ENCODE data around the gene DRAXIN. TPM values are rescaled to one million over a fixed set of nuclear protein-coding genes. Genes with fewer than 3 reads are reported as not detected.

Gene DRAXIN
- total and polyA plus RNA-seq, 2 donors (not counting 3 experiments of a cell fraction or from before 2014, with no cell fraction given): 0.44 to 3.2 TPM

DNA sequence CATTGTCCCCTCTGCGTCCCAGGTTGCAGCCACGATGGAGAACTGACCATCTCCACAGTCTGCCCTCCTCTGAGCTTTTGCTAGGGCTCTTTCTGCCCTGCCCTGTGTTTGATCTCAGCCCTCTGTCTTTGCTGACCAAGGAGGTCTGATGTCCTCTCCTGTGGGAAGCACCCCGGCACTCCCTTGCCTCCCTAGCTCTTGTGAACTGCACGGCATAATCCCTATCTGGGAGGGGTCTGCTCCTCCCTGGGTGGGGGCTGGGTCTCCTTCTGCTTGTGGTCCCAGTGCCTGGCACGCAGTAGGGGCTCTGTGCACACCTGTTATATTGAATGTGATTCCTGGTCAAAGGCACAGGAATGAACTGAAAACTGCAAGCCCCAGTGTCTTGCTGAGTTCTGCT, 2.4 kb downstream of the DRAXIN start:
- Histone ChIP-seq H3K9me1 (replicated peaks; ENCODE audit: control insufficient read depth, extremely low read depth, insufficient read depth, low read length) (no peaks in the 10 kb centered on the region), H4K20me1 (replicated peaks; ENCODE audit: control insufficient read depth, extremely low read depth, insufficient read depth, low read length) (no peaks in the 10 kb centered on the region), H3K9ac (replicated peaks; ENCODE audit: extremely low read depth, insufficient read depth, low read length) (no peak overlapping the region), H3K79me2 (ENCODE audit: control insufficient read depth, insufficient read depth, low read length) (no peaks in the 10 kb centered on the region), H3K9me3 (replicated peaks; ENCODE audit: control insufficient read depth, insufficient read depth, low read length) (no peaks in the 10 kb centered on the region), H2AFZ (ENCODE audit: low read depth, low read length) (no peak overlapping the region), H3K36me3 (ENCODE audit: control insufficient read depth in 2 of 2, extremely low read depth in 1 of 2, insufficient read depth in 2 of 2, low read length in 2 of 2) (no peaks in the 10 kb centered on the region), H3K27ac (ENCODE audit: insufficient read depth, low read depth, low read length) (no peak overlapping the region), H3K4me2 (ENCODE audit: insufficient read depth, low read length) (no peak overlapping the region), H3K4me3 (replicated peaks in 1 of 3; ENCODE audit: insufficient read depth in 1 of 3, low read depth in 1 of 3, low read length in 3 of 3) (no peak overlapping the region), H3K27me3 (ENCODE audit: control insufficient read depth in 2 of 2, insufficient read depth in 2 of 2, low read length in 2 of 2) (peaks cover 25 to 33% of the 10 kb centered on the region in 2 experiments), H3K4me1 (ENCODE audit: control insufficient read depth, extremely low read depth, insufficient read depth, low read length) (peaks cover 19% of the 10 kb centered on the region)
- ChIA-PET CTCF (interaction anchor here (1.4 to 3.7 kb wide), 6 partner anchors 12 to 44 kb away, joined by 3 to 24 read pairs (median 10); partner anchors contain the start of gene FBXO6), POLR2A (interaction anchor here (0.5 kb wide), 1 partner anchor 174 kb away, joined by 4 read pairs; no protein-coding TSS in a partner anchor)
- no TSS peak for BruUV-seq (replicated peaks)
- dilution Hi-C loops (cut with MboI; ENCODE audit: extremely low pct_ligation_motif_present, low sequenced_read_pairs) (no loop called here), intact Hi-C loops (cut with micrococcal nuclease) (loop anchor here (1.0 kb wide), 3 partner anchors 13 to 44 kb away; partner anchors contain the start of genes FBXO6 and MAD2L2)
- DNase-seq (ENCODE audit: low read depth, low spot score): no peak
- no peak for TF ChIP-seq POLR2A (IDR thresholded peaks at IDR 0.05; ENCODE audit: low read depth, low read length)
- TF ChIP-seq MYC (IDR thresholded peaks at IDR 0.05; ENCODE audit: low read depth, low read length): no peak
- no peak for TF ChIP-seq FOS (IDR thresholded peaks at IDR 0.05; ENCODE audit: borderline replicate concordance, insufficient read depth, low read length)
- no peak for TF ChIP-seq EZH2 (IDR thresholded peaks at IDR 0.05; ENCODE audit: borderline replicate concordance, low read depth, low read length, severe bottlenecking)
- TF ChIP-seq, protein P1, sequence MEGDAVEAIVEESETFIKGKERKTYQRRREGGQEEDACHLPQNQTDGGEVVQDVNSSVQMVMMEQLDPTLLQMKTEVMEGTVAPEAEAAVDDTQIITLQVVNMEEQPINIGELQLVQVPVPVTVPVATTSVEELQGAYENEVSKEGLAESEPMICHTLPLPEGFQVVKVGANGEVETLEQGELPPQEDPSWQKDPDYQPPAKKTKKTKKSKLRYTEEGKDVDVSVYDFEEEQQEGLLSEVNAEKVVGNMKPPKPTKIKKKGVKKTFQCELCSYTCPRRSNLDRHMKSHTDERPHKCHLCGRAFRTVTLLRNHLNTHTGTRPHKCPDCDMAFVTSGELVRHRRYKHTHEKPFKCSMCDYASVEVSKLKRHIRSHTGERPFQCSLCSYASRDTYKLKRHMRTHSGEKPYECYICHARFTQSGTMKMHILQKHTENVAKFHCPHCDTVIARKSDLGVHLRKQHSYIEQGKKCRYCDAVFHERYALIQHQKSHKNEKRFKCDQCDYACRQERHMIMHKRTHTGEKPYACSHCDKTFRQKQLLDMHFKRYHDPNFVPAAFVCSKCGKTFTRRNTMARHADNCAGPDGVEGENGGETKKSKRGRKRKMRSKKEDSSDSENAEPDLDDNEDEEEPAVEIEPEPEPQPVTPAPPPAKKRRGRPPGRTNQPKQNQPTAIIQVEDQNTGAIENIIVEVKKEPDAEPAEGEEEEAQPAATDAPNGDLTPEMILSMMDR (IDR thresholded peaks at IDR 0.05; ENCODE audit: extremely low read depth in 1 of 2, insufficient read depth in 1 of 2, low read depth in 1 of 2, low read length in 2 of 2): no peak
- no peak for TF ChIP-seq JUN (IDR thresholded peaks at IDR 0.05; ENCODE audit: borderline replicate concordance, insufficient read depth, insufficient read length, low read depth)
- no peak for TF ChIP-seq POLR2AphosphoS5 (IDR thresholded peaks at IDR 0.05; ENCODE audit: insufficient read depth, low read depth, low read length)
- TF ChIP-seq, protein P2, sequence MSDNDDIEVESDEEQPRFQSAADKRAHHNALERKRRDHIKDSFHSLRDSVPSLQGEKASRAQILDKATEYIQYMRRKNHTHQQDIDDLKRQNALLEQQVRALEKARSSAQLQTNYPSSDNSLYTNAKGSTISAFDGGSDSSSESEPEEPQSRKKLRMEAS (IDR thresholded peaks at IDR 0.05; ENCODE audit: insufficient read depth, insufficient read length): no peak
- no peak for FAIRE-seq
